Heart right ventricle (tissue), 16 donors: ENCODE data around the gene TMEM151A. TPM values are rescaled to one million over a fixed set of nuclear protein-coding genes. Genes with fewer than 3 reads are reported as not detected.
A peak's percentile ranks its signal among the peaks of the same experiment; 100 is the strongest.

ENCODE experiments used
- ATAC-seq, 8 donors: fragments of 200-7000 bp; cut with Tn5 transposase; one replicate each; pipeline ENCODE4 v1.9.1; 2020; ENCODE audit warnings: mild to moderate bottlenecking in 8 of 8, moderate library complexity in 8 of 8, moderate number of reproducible peaks in 1 of 8
- DNase-seq, 2 donors: peaks; one replicate each; pipeline ENCODE4 v3.0.0-alpha.2; 2020
- H3K27ac ChIP-seq, 10 donors: fragments of 200-600 bp; sonication (generic) in 2 of 10; one replicate each; pipeline versions ENCODE4 v1.5.0 to v1.8.0; 2020 to 2022; ENCODE audit warnings: mild to moderate bottlenecking in 3 of 10
- H3K27me3 ChIP-seq, 7 donors: fragments of 200-600 bp; one replicate each; pipeline ENCODE4 v1.8.0; 2021 to 2022; ENCODE audit warnings: mild to moderate bottlenecking in 2 of 7
- H3K36me3 ChIP-seq, 9 donors: fragments of 200-600 bp; sonication (generic) in 1 of 9; one replicate each; pipeline versions ENCODE4 v1.5.0 to v1.8.0; 2020 to 2022; ENCODE audit warnings: mild to moderate bottlenecking in 2 of 9
- H3K4me1 ChIP-seq, 9 donors: fragments of 200-600 bp; sonication (generic) in 1 of 9; one replicate each; pipeline versions ENCODE4 v1.5.0 to v1.8.0; 2020 to 2022; ENCODE audit warnings: mild to moderate bottlenecking in 4 of 9
- H3K4me3 ChIP-seq, 10 donors: fragments of 200-600 bp; sonication (generic) in 2 of 10; one replicate each; pipeline versions ENCODE4 v1.5.0 to v1.8.0; 2020 to 2022; ENCODE audit warnings: mild to moderate bottlenecking in 7 of 10, moderate library complexity in 2 of 10
- H3K9me3 ChIP-seq, 11 donors: fragments of 200-600 bp in 10 of 11; sonication (generic) in 2 of 11; one replicate each; pipeline versions ENCODE4 v1.5.0 to v1.8.0; 2013 to 2022; ENCODE audit warnings: mild to moderate bottlenecking in 2 of 11, control low read depth in 1 of 11, moderate library complexity in 1 of 11
- CTCF ChIP-seq, 9 donors: fragments of 200-600 bp; sonication (generic) in 2 of 9; IDR thresholded peaks; one replicate each; pipeline versions ENCODE4 v1.5.0 to v1.8.0; 2021 to 2022; ENCODE audit warnings: antibody characterized with exemption in 9 of 9, mild to moderate bottlenecking in 5 of 9, moderate library complexity in 1 of 9
- WGBS, 2 donors: extraction: QIAGEN DNeasy Blood & Tissue Kit; methylation state at CpG; one replicate each; pipeline ENCODE4 v1.1.7; 2013; ENCODE audit warnings: inconsistent platforms in 1 of 2; 5-methylcytosine and 5-hydroxymethylcytosine counted together
- intact Hi-C, 10 donors: fragments of 100-400 bp; cut with DNase I; formaldehyde crosslinking; loops; one replicate each; pipeline versions ENCODE4 v1.11.1 to v1.14.2; 2022
- polyA plus RNA-seq, 2 donors: library from polyadenylated mRNA; stranded (reverse); fragments of 200-250 nt; gene quantifications; one replicate each; pipeline ENCODE4 v1.2.3, GENCODE V29; 2013
- total RNA-seq, 10 donors: library from RNA; stranded (reverse); fragmentation: NEBNext Ultra II Directional in 3 of 10; extraction: Animal tissue kit (Norgen Biotek cat#: 25700) in 3 of 10; gene quantifications; one replicate each; pipeline versions ENCODE4 v1.2.1 to v1.2.4, GENCODE V29; 2021 to 2023
- donor health status: Arrhythmogenic right ventricular cardiomyopathy.
- donor health status: ischemic (EF 13 %, LVEDD 7.1; RV severe dilation, severe dysfunction).
- donor health status: healthy with polysubstance abuse.
- donor health status: DM: no; HTN: yes; CAD: no.
- donor health status: DM: no; HTN: no; CAD: no.
- donor health status: ischemic (EF 25% LVEDD 6.9; RV normal size, moderate dysfunction).
- donor health status: ischemic (EF 25% LVEDD 5.7; RV mildly dilated, moderate dysfunction).
- donor health status: healthy.
- donor health status: DM: yes; HTN: yes; CAD: no.
- donor health status: Ischemic cardiomyopathy.
- donor health status: ischemic (EF 35%, LVEDD 5.7; RV mildly dilated, moderate dysfunction).
- donor health status: nonischemic (EF 11% LVEDD 7.7; RV severe dilation, severe dysfunction).
- donor health status: DM: yes; HTN: yes; CAD: no.
- donor health status: PGD.
- donor health status: ischemic (EF 29% LVEDD 5.4; RV normal size, mild dysfunction).
- donor health status: nonischemic (EF 23%, LVEDD 6.1; RV moderate dilation, normal function).

The TMEM151A gene
- total and polyA plus RNA-seq, 12 donors, result 0.10 to 0.24 (median 0.19) TPM; not detected in 7

- Histone ChIP-seq H3K4me3 (peak overlapping the region; percentile 53 to 97 (median 86)), H3K36me3 (peaks cover 0 to 63% (median 2%) of the 10 kb centered on the region in 9 donors), H3K4me1 (peaks cover 7 to 33% (median 24%) of the 10 kb centered on the region in 9 donors), H3K27ac (peak overlapping the region; percentile 84 to 99 (median 98)), H3K27me3 (no peaks in the 10 kb centered on the region), H3K9me3 (no peaks in the 10 kb centered on the region)
- ATAC-seq, result peak in 5 of 8 donors; percentile 0 to 4 (median 1)
- intact Hi-C loops, result no loop called here
- no peak for TF ChIP-seq CTCF (IDR thresholded peaks at IDR 0.05)
- no peak for DNase-seq
- 9 to 15% methylated on average over 13 of the region's 13 CpGs for WGBS, 2 donors
Observed at GRCh38 chr11:66267039-66267378, 24.7 kb upstream of the TMEM151A start.

- WGBS, 2 donors, result 0% methylated on average over 61 of the region's 61 CpGs
- H3K4me1 ChIP-seq, result peaks cover 7 to 33% (median 24%) of the 10 kb centered on the region in 9 donors
- no peaks in the 10 kb centered on the region for H3K27me3 ChIP-seq
- DNase-seq (peak; percentile 91 to 94), ATAC-seq (peak; percentile 82 to 90 (median 88))
- peak overlapping the region; percentile 53 to 97 (median 86) for H3K4me3 ChIP-seq
- intact Hi-C loops, result no loop called here
- no peaks in the 10 kb centered on the region for H3K9me3 ChIP-seq
- peaks cover 0 to 63% (median 8%) of the 10 kb centered on the region in 9 donors for H3K36me3 ChIP-seq
- peak in 5 of 9 donors; percentile 11 to 31 (median 17) for TF ChIP-seq CTCF (IDR thresholded peaks at IDR 0.05)
- H3K27ac ChIP-seq, result peak overlapping the region; percentile 84 to 99 (median 98)
Observed at GRCh38 chr11:66267379-66268243, 24.1 kb upstream of the TMEM151A start.

GRCh38 chr11:66268244-66268951, 23.3 kb upstream of the TMEM151A start, which contains the start of gene RAB1B:
RAB1B (plus strand) TSS chr11:66268639; CDS start chr11:66268680, 41 bp downstream.
- ATAC-seq, result peak; percentile 85 to 95 (median 92)
- no peaks in the 10 kb centered on the region for H3K27me3 ChIP-seq
- H3K4me3 ChIP-seq, result peak within 1 kb of the TSS; percentile 61 to 97 (median 89)
- peaks cover 0 to 63% (median 16%) of the 10 kb centered on the region in 9 donors for H3K36me3 ChIP-seq
- intact Hi-C loops, result no loop called here
- DNase-seq, result peak; percentile 100
- no peaks in the 10 kb centered on the region for H3K9me3 ChIP-seq
- WGBS, 2 donors, result 0 to 1% methylated on average over 62 to 64 of the region's 64 CpGs
- no peak for TF ChIP-seq CTCF (IDR thresholded peaks at IDR 0.05)
- H3K27ac ChIP-seq, result peak within 1 kb of the TSS; percentile 84 to 99 (median 98)
- peaks cover 7 to 33% (median 24%) of the 10 kb centered on the region in 9 donors for H3K4me1 ChIP-seq
